Measurements from ENCODE around the gene FHIT.

DNA sequence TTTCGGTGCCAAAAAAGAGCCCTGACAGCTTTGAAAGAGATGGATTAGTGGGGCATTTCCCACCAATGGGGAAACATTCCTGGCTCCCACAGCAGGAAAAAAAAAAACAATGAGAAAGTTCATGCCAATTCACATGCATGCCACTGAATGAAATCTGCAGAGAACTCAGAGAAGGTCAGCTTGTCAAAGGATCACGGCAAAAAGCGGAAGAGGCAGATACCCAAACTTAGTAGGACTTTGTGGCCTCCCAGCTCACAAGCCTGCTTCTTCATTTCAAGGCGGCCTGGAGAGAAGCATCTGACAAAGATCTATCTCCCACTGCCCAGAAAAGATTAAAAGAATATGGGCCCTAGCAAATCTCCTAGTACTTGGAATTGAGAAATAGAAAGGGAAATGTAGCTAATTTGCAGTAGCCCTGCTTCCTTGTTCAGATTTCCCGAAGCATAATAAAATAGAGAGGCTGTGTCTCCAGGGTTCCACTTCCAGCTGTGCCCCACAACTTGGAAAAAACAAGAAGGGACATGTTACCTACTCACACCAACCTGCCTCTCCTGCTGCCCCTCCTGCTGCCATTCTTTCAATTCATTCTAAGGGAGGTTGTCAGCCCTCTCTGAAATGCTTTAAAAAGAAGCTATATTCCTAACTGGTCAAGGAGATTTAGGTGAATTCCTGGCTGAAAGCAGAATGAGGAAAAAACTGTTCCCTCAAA, 170.4 kb downstream of the FHIT start:
- TF ChIP-seq, protein P1, sequence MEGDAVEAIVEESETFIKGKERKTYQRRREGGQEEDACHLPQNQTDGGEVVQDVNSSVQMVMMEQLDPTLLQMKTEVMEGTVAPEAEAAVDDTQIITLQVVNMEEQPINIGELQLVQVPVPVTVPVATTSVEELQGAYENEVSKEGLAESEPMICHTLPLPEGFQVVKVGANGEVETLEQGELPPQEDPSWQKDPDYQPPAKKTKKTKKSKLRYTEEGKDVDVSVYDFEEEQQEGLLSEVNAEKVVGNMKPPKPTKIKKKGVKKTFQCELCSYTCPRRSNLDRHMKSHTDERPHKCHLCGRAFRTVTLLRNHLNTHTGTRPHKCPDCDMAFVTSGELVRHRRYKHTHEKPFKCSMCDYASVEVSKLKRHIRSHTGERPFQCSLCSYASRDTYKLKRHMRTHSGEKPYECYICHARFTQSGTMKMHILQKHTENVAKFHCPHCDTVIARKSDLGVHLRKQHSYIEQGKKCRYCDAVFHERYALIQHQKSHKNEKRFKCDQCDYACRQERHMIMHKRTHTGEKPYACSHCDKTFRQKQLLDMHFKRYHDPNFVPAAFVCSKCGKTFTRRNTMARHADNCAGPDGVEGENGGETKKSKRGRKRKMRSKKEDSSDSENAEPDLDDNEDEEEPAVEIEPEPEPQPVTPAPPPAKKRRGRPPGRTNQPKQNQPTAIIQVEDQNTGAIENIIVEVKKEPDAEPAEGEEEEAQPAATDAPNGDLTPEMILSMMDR (IDR thresholded peaks at IDR 0.05), result no peak
- TF ChIP-seq EP300 (IDR thresholded peaks at IDR 0.05), result no peak

All from ovary (tissue), 3 donors.